MM.1S (cell line): Measurements from ENCODE around the gene RMDN3.

Experiments
- CTCF ChIP-seq: fragments of 300-600 bp; sonication (generic); IDR thresholded peaks from 2 replicates; pipeline ENCODE4 v1.5.1; 2016; ENCODE audit warnings: antibody characterized with exemption, low read length, mixed read lengths
- EZH2 ChIP-seq: fragments of 300-600 bp; sonication (generic); optimal IDR thresholded peaks from 2 replicates; pipeline ENCODE3; 2017; ENCODE audit warnings: low read depth, mild to moderate bottlenecking, antibody characterized with exemption, low read length, mixed read lengths
- EZH2phosphoT487 ChIP-seq: fragments of 300-600 bp; sonication (generic); IDR thresholded peaks from 2 replicates; pipeline ENCODE4 v1.6.1; 2018; ENCODE audit warnings: antibody characterized with exemption, low read length

- TF ChIP-seq CTCF (no peak), EZH2 (no peak), EZH2phosphoT487 (no peak)
These were observed 8.1 kb upstream of the RMDN3 start for GRCh38 chr15:40762919-40763800.
